Muscle layer of colon (tissue), 2 donors: ENCODE measurements around the gene EEF1A1.
"Not testable (repeated sequence)": the region's sequence is repeated elsewhere in the genome, so short reads cannot be mapped to it uniquely, and the experiment has no call there.

Experiments
- H3K27ac ChIP-seq: one replicate; pipeline ENCODE4 v1.7.0; 2013; ENCODE audit warnings: low read depth, mild to moderate bottlenecking, low read length, moderate library complexity
- H3K27me3 ChIP-seq, 2 donors: one replicate each; pipeline ENCODE4 v1.7.0; 2013; ENCODE audit warnings: low read length in 2 of 2, mild to moderate bottlenecking in 2 of 2; ENCODE audit not compliant: insufficient read depth in 2 of 2, control insufficient read depth in 1 of 2
- H3K36me3 ChIP-seq: one replicate; pipeline ENCODE4 v1.7.0; 2013; ENCODE audit warnings: mild to moderate bottlenecking, low read length; ENCODE audit not compliant: insufficient read depth
- H3K4me1 ChIP-seq: one replicate; pipeline ENCODE4 v1.7.0; 2013; ENCODE audit warnings: mild to moderate bottlenecking, low read length; ENCODE audit not compliant: insufficient read depth
- H3K4me3 ChIP-seq, 2 donors: one replicate each; pipeline ENCODE4 v1.7.0; 2013; ENCODE audit warnings: low read length in 2 of 2, low read depth in 1 of 2, mild to moderate bottlenecking in 1 of 2, moderate library complexity in 1 of 2
- H3K9ac ChIP-seq: one replicate; pipeline ENCODE4 v1.7.0; 2013; ENCODE audit warnings: low read length
- H3K9me3 ChIP-seq: one replicate; pipeline ENCODE4 v1.7.0; 2013; ENCODE audit warnings: mild to moderate bottlenecking, low read length
- donor health status: abdominal sarcoma.
- donor health status: Adenocarcinoma of cecum.

EEF1A1 gene

DNA sequence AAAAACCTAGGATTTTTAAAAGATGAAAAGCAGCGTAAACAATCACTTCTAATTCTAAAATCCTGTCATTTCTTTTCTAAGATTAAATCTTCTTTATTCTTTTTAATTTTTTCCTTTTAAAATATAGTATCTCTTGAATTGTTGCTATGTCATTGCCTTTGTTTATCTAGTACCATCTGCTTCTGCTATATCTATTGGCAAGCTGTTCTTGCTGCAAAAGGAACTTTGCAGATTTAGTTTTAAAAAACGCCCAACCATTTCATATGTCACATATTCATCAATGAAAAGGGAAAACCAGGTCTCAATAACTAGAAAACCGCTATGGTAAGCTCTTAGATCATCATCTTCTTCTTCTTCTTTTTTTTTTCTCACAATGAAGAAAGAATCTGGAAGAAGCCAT is 11.5 kb upstream of the EEF1A1 start:
- Histone ChIP-seq H3K27me3 (no peaks in the 10 kb centered on the region), H3K36me3 (no peaks in the 10 kb centered on the region), H3K4me1 (no peaks in the 10 kb centered on the region)

DNA sequence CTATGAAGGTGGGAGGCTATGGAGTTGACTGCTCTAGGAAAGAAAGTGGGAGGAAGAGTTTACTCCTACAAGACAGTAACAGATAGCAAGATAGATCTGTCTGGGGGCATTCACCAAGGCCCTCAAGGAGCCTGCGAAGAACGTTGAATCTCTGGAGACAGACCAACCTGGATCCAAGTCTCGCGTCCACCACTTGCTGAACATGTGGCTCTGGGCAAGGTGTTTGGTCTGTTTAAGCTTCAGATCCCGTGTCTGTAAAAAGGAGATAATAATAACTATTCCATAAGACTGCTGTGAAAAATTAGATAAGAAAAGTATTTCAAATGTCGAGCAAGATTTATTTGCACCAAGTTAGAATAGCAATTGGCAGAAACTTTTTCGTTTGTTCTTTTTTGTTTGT is 8.1 kb upstream of the EEF1A1 start:
- no peak overlapping the region for H3K9ac ChIP-seq
- no peaks in the 10 kb centered on the region for H3K27me3 ChIP-seq
- no peaks in the 10 kb centered on the region for H3K4me1 ChIP-seq
- H3K9me3 ChIP-seq: no peaks in the 10 kb centered on the region
- H3K36me3 ChIP-seq: no peaks in the 10 kb centered on the region
- H3K4me3 ChIP-seq: no peak overlapping the region
- no peak overlapping the region for H3K27ac ChIP-seq

More for the DNA sequence above, 11.5 kb upstream of the EEF1A1 start:
- Histone ChIP-seq H3K9me3 (no peaks in the 10 kb centered on the region), H3K4me3 (no peak overlapping the region), H3K27ac (no peak overlapping the region), H3K9ac (no peak overlapping the region)

DNA sequence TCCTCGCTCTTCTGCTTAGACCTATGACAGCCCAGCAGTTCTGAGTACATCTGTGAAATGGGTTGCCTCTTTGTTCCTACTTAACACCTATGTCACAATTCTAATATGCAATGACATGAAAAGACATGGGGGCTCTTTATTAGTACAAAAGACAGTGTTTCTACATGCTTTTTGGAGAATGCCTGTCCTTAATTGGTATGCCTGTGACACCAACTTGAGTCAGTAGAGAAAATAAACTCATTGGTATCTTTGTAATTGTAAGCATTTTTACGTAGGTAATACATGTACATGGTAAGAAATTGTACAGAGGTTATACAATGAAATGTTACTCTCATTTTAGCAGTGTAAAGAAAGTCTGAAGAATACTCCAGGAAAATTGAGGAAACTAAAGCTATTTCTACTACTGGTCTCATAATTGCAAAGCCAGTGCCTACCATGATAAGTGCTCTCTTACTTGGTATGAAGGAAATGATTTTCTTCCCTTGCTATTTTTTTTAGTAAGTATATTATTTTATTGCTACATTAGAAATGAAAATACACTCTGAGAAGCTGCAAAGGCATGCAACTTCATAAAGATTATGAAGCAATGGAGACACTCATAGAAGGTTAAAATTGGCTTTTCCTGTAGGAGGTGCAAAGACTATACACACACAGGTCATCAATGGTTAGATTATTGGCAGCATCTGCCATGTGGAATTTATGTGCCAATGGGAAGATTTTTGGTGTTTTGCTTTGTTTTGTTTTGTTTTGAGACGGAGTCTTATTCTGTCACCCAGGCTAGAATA is 4.9 kb upstream of the EEF1A1 start:
- Histone ChIP-seq H3K27me3 (no peaks in the 10 kb centered on the region), H3K36me3 (no peaks in the 10 kb centered on the region), H3K9ac (no peak overlapping the region), H3K27ac (no peak overlapping the region), H3K4me3 (no peak overlapping the region), H3K9me3 (no peaks in the 10 kb centered on the region), H3K4me1 (peaks cover 7% of the 10 kb centered on the region)

DNA sequence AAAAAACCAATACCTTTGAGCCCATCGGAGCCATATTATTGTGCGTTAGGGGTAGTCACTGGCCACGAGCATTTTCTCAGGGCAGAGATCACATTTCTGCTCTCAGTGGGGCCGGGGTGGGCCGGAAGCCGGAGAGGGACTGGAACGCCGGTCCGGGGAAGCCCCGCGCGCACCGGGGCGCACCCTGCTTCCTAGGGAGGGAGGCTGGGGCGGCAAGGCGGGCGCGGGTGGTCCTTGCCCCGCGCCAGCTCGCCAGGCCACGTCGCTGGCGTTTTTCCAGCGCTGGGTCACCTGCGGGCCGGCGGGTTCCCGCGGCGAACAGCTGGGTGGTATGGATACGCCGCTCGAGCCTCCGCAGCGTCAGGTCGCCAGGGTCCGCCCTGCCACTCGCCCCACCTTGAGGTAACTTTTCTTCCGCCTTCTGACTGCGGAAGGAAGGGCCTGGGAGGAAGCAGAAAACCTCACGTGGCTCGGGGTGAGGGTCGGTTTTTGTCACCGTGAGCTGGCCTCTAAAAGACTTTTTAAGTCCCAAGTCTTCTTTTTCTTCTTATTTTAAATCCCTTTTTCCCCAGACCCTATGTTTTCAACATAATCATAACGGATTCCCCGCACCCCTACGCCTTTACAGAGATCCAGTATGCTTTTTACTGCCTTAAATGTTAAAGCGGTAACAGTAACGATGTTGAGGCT is 2.7 kb upstream of the EEF1A1 start:
- peak overlapping the region; percentile 51 to 62 for H3K4me3 ChIP-seq
- no peaks in the 10 kb centered on the region for H3K9me3 ChIP-seq
- H3K27me3 ChIP-seq: no peaks in the 10 kb centered on the region
- peaks cover 13% of the 10 kb centered on the region for H3K36me3 ChIP-seq
- H3K4me1 ChIP-seq: peaks cover 19% of the 10 kb centered on the region
- peak overlapping the region; percentile 72 for H3K9ac ChIP-seq
- peak overlapping the region; percentile 77 for H3K27ac ChIP-seq

DNA sequence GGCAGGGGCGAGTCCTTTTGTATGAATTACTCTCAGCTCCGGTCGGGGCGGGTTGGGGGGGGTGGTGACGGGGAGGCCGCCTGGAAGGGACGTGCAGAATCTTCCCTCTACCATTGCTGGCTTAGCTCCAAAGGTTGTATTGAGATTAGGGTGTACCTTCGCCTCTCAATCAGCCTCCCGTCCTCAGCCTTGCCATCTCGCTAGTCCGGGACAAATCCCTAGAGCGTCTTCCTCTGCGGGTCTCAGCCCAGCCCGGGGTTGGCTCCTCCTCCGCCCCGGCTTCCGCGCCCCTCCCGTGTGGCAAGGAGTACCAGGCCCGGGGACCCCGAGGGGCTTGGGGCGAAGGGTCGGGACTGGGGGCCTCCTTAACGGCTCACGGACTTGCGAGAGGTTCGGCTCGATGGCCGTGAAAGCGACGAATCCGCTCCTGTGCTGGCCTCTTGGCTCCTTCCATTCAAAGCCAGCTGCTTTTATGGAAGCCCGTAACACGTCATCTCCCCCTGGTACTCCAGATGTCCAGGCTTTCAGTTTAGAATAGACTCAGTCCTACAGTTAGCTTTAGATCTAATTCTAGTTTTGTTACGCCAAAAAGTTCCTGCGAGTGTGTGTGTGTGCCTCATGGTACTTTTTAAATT is 636 bp upstream of the EEF1A1 start:
- H3K27me3 ChIP-seq: no peaks in the 10 kb centered on the region

DNA sequence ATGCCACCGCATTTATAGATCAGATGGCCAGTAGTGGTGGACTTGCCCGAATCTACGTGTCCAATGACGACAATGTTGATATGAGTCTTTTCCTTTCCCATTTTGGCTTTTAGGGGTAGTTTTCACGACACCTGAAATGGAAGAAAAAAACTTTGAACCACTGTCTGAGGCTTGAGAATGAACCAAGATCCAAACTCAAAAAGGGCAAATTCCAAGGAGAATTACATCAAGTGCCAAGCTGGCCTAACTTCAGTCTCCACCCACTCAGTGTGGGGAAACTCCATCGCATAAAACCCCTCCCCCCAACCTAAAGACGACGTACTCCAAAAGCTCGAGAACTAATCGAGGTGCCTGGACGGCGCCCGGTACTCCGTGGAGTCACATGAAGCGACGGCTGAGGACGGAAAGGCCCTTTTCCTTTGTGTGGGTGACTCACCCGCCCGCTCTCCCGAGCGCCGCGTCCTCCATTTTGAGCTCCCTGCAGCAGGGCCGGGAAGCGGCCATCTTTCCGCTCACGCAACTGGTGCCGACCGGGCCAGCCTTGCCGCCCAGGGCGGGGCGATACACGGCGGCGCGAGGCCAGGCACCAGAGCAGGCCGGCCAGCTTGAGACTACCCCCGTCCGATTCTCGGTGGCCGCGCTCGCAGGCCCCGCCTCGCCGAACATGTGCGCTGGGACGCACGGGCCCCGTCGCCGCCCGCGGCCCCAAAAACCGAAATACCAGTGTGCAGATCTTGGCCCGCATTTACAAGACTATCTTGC is 725 bp downstream of the EEF1A1 start:
- Histone ChIP-seq H3K4me1 (peaks cover 44% of the 10 kb centered on the region), H3K9me3 (no peaks in the 10 kb centered on the region), H3K27ac (peak overlapping the region; percentile 100), H3K36me3 (peaks cover 41% of the 10 kb centered on the region), H3K9ac (peak overlapping the region; percentile 98), H3K4me3 (peak overlapping the region; percentile 97 to 100), H3K27me3 (no peaks in the 10 kb centered on the region)

More for the DNA sequence above, 636 bp upstream of the EEF1A1 start:
- Histone ChIP-seq H3K4me1 (peaks cover 33% of the 10 kb centered on the region), H3K9ac (peak overlapping the region; percentile 96), H3K4me3 (peak overlapping the region; percentile 70 to 97), H3K36me3 (peaks cover 29% of the 10 kb centered on the region), H3K9me3 (no peaks in the 10 kb centered on the region), H3K27ac (peak overlapping the region; percentile 100)

DNA sequence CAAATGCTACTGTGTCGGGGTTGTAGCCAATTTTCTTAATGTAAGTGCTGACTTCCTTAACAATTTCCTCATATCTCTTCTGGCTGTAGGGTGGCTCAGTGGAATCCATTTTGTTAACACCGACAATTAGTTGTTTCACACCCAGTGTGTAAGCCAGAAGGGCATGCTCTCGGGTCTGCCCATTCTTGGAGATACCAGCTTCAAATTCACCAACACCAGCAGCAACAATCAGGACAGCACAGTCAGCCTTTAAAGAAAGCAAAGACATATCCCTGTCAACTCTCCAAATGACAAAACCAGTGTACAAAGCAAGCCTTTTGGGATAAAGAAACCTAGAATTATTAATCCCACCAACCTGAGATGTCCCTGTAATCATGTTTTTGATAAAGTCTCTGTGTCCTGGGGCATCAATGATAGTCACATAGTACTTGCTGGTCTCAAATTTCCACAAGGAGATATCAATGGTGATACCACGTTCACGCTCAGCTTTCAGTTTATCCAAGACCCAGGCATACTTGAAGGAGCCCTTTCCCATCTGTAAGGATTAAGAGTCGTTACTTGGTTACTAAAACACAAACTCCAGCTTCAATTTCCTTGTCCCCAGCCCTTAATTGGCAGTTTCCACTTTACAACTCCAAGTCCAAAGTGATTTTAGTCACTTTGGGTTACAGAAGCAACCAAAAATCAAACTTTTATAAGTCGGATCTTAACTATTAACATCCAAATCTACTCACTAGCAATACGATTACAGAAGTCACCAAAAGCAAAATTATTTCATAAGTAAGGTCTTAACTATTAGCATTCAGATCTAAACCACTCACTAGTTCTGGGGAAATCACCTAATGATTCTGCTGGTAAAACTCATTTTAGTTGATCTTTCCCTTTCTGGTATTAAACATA is 1.6 kb downstream of the EEF1A1 start:
- not testable (repeated sequence) for H3K9me3 ChIP-seq, H3K27me3 ChIP-seq
- peaks cover 46% of the 10 kb centered on the region for H3K36me3 ChIP-seq
- peak overlapping the region; percentile 98 for H3K9ac ChIP-seq
- H3K4me3 ChIP-seq: peak overlapping the region; percentile 35 to 97
- peak overlapping the region; percentile 100 for H3K27ac ChIP-seq
- H3K4me1 ChIP-seq: peaks cover 47% of the 10 kb centered on the region

DNA sequence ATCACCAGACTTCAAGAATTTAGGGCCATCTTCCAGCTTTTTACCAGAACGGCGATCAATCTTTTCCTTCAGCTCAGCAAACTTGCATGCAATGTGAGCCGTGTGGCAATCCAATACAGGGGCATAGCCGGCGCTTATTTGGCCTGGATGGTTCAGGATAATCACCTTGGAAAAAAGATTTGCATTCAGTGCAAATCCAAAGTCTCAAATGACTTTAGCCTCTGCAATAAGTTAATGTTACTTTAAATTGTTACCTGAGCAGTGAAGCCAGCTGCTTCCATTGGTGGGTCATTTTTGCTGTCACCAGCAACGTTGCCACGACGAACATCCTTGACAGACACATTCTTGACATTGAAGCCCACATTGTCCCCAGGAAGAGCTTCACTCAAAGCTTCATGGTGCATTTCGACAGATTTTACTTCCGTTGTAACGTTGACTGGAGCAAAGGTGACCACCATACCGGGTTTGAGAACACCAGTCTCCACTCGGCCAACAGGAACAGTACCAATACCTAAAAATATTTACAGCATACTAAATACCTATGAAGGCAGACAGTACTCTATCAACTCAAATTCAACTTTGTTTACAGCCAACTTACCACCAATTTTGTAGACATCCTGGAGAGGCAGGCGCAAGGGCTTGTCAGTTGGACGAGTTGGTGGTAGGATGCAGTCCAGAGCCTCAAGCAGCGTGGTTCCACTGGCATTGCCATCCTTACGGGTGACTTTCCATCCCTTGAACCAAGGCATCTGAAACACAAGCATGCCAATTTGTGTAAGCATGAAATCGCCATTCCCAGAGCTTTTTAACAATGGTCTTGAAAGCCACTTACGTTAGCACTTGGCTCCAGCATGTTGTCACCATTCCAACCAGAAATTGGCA is 2.5 kb downstream of the EEF1A1 start:
- peak overlapping the region; percentile 59 for H3K27ac ChIP-seq
- peaks cover 47% of the 10 kb centered on the region for H3K4me1 ChIP-seq
- peaks cover 46% of the 10 kb centered on the region for H3K36me3 ChIP-seq
- H3K4me3 ChIP-seq: peak overlapping the region in 1 of 2 donors; percentile 97
- not testable (repeated sequence) for H3K9me3 ChIP-seq, H3K9ac ChIP-seq, H3K27me3 ChIP-seq

DNA sequence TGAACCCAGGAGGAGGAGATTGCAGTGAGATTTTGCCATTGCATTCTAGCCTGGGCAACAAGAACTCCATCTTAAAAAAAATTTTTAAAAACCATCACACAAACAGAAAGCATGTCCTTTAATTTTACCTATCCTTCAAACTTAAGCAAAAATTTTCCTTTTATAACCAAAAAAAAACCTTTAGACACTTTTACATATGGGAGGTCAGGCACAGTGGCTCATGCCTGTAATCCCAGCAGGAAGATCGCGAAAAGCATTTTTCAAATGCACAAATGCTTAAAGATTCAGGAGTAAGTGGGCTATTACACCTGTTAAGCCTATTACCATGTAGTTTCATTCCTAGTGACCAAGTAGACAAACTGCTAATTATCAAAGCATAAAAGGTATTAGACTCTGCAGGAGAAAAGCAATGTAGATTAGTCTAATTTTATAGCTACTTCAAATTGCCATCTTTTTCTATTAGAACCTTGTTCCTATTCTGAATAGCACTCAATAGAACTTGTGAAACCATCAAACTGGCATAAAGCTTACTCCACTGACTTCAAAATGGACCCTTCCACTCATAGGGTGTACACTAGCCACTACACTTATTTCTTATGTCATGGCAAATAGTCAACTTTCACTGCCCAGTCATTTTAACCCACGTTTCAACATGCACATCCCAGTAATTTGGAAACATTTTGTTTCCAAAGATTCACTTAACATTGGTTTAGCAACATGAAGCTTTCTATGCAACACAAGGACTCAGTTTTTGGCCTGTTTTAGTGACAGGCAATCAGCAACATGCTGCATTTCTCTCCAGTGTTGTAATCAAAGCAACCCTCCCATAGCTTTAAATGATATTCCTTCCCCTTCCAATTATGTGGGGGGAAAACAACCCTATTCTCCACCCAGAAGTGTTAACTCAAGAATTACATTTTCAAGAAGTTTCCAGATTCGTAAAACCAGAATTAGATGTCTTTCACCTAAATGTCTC is 4.0 kb downstream of the EEF1A1 start:
- Histone ChIP-seq H3K36me3 (peaks cover 46% of the 10 kb centered on the region), H3K4me3 (no peak overlapping the region), H3K27me3 (no peaks in the 10 kb centered on the region), H3K27ac (peak overlapping the region; percentile 3), H3K9ac (no peak overlapping the region), H3K9me3 (no peaks in the 10 kb centered on the region), H3K4me1 (peaks cover 39% of the 10 kb centered on the region)
